OCI-LY7 (cell line): Measurements from ENCODE around the gene LINGO4.
"Not testable (repeated sequence)": the region's sequence is repeated elsewhere in the genome, so short reads cannot be mapped to it uniquely, and the experiment has no call there.

Experiments used
- EZH2phosphoT487 ChIP-seq: fragments of 200-600 bp; sonication (generic); IDR thresholded peaks from 2 replicates; pipeline ENCODE4 v1.6.1; 2018; ENCODE audit warnings: low read depth, borderline replicate concordance, mild to moderate bottlenecking, mixed run types, antibody characterized with exemption, low read length, moderate library complexity, mixed read lengths
- TF ChIP-seq, protein P1 (sequence below): fragments of 200-600 bp; sonication (generic); conservative IDR thresholded peaks from 2 replicates; pipeline ENCODE4 v1.5.1; 2014; ENCODE audit warnings: mild to moderate bottlenecking, antibody characterized with exemption, low read length, moderate library complexity, mixed read lengths

DNA sequence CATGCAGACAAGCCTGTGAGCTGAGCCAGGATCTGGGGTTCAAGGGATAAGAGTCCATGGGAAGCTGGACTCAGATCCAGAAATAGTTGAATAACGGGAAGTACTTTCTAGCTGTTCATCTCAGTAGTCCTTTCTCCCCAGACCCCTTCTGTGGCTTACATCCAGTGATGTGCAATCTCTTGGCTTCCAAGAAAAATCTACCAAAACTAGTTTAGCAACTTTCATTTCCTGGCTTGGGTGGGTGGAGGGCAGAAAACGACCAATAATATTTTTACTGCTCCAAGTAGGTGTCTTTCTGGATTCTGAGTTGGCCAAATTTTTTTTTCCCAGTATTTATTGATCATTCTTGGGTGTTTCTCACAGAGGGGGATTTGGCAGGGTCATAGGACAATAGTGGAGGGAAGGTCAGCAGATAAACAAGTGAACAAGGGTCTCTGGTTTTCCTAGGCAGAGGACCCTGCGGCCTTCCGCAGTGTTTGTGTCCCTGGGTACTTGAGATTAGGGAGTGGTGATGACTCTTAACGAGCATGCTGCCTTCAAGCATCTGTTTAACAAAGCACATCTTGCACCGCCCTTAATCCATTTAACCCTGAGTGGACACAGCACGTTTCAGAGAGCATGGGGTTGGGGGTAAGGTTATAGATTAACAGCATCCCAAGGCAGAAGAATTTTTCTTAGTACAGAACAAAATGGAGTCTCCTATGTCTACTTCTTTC lies 36.7 kb downstream of the LINGO4 start:
- TF ChIP-seq, protein P1, sequence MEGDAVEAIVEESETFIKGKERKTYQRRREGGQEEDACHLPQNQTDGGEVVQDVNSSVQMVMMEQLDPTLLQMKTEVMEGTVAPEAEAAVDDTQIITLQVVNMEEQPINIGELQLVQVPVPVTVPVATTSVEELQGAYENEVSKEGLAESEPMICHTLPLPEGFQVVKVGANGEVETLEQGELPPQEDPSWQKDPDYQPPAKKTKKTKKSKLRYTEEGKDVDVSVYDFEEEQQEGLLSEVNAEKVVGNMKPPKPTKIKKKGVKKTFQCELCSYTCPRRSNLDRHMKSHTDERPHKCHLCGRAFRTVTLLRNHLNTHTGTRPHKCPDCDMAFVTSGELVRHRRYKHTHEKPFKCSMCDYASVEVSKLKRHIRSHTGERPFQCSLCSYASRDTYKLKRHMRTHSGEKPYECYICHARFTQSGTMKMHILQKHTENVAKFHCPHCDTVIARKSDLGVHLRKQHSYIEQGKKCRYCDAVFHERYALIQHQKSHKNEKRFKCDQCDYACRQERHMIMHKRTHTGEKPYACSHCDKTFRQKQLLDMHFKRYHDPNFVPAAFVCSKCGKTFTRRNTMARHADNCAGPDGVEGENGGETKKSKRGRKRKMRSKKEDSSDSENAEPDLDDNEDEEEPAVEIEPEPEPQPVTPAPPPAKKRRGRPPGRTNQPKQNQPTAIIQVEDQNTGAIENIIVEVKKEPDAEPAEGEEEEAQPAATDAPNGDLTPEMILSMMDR, result not testable (repeated sequence)
- not testable (repeated sequence) for TF ChIP-seq EZH2phosphoT487
